Lower leg skin (tissue), 3 donors: ENCODE results near the gene CCDC183.

ENCODE experiments used
- CTCF ChIP-seq, 3 donors: fragments of 450-650 bp; IDR thresholded peaks; one replicate each; pipeline ENCODE4 v1.5.1; 2016; ENCODE audit warnings: antibody characterized with exemption in 3 of 3, mild to moderate bottlenecking in 3 of 3, moderate library complexity in 2 of 3
- POLR2A ChIP-seq, 2 donors: fragments of 450-650 bp; IDR thresholded peaks; one replicate each; pipeline ENCODE4 v1.6.1; 2016 to 2017; ENCODE audit warnings: antibody characterized with exemption in 2 of 2, mild to moderate bottlenecking in 1 of 2, moderate library complexity in 1 of 2

GRCh38 chr9:136784997-136785361, 11.2 kb upstream of the CCDC183 start:
- TF ChIP-seq CTCF (IDR thresholded peaks at IDR 0.05) (no peak), POLR2A (IDR thresholded peaks at IDR 0.05) (no peak)
